K562 (cell line): ENCODE results near the gene SLC4A2. TPM values are rescaled to one million over a fixed set of nuclear protein-coding genes. Genes with fewer than 3 reads are reported as not detected.
A peak's percentile ranks its signal among the peaks of the same experiment; 100 is the strongest.

Experiments
- ATF1 ChIP-seq, 2 experiments: fragments of 450-650 bp in 1 of 2; IDR thresholded peaks; 2 replicates each; pipeline ENCODE4 v1.6.1; 2016; ENCODE audit warnings: missing compliant biosample characterization in 1 of 2, missing genetic modification characterization in 1 of 2
- CREBBP ChIP-seq: IDR thresholded peaks from one replicate; pipeline ENCODE4 v1.6.1; 2012; ENCODE audit warnings: low read depth, mild to moderate bottlenecking, control low read depth, inconsistent platforms, low read length
- CREM ChIP-seq: IDR thresholded peaks from 2 replicates; pipeline ENCODE4 v1.6.1; 2014; ENCODE audit warnings: antibody characterized with exemption, low read depth
- ETV5 ChIP-seq: sonication (generic); formaldehyde crosslinking; IDR thresholded peaks from 2 replicates; pipeline ENCODE4 v1.4.0; 2020; ENCODE audit warnings: low read depth, mild to moderate bottlenecking, missing genetic modification reagents
- GATA2 ChIP-seq: sonication (generic); formaldehyde crosslinking; IDR thresholded peaks from 2 replicates; pipeline ENCODE4 v1.4.0; 2020; ENCODE audit warnings: mild to moderate bottlenecking, missing genetic modification reagents
- HLTF ChIP-seq: fragments of 450-650 bp; IDR thresholded peaks from 2 replicates; pipeline ENCODE4 v1.6.1; 2016
- KAT2B ChIP-seq: IDR thresholded peaks from one replicate; pipeline ENCODE4 v1.6.1; 2012; ENCODE audit warnings: low read depth, mild to moderate bottlenecking, control low read depth, inconsistent platforms, low read length, moderate library complexity
- KDM2B ChIP-seq: fragments of 250-450 bp; sonication (Bioruptor Pico); IDR thresholded peaks from 2 replicates; pipeline ENCODE4 v1.8.0; 2021; ENCODE audit warnings: mild to moderate bottlenecking, moderate library complexity
- PTBP1 ChIP-seq: fragments of 200-400 bp; formaldehyde crosslinking; IDR thresholded peaks from 2 replicates; pipeline ENCODE4 v1.6.1; 2017; ENCODE audit warnings: low read depth, low read length
- RBFOX2 ChIP-seq: fragments of 200-400 bp; formaldehyde crosslinking; IDR thresholded peaks from 2 replicates; pipeline ENCODE4 v1.6.1; 2017; ENCODE audit warnings: low read depth, mild to moderate bottlenecking, low read length, moderate library complexity
- RFX7 ChIP-seq: fragments of 250-450 bp; sonication (Bioruptor Pico); IDR thresholded peaks from 2 replicates; pipeline ENCODE4 v1.5.1; 2021; ENCODE audit warnings: mild to moderate bottlenecking
- SIN3A ChIP-seq, 2 experiments: fragments of 150-350 bp in 1 of 2; IDR thresholded peaks; 2 replicates each; pipeline ENCODE4 v1.6.1; 2011 to 2016; ENCODE audit warnings: borderline replicate concordance in 2 of 2, low read depth in 2 of 2, low read length in 2 of 2, mild to moderate bottlenecking in 2 of 2, moderate library complexity in 2 of 2; ENCODE audit not compliant: control insufficient read depth in 1 of 2
- SMARCA4 ChIP-seq: fragments of 450-650 bp; IDR thresholded peaks from 2 replicates; pipeline ENCODE4 v1.6.1; 2016
- ZNF347 ChIP-seq: fragments of 450-650 bp; formaldehyde crosslinking; IDR thresholded peaks from 2 replicates; pipeline ENCODE4 v1.4.0; 2020; ENCODE audit warnings: low read depth, mild to moderate bottlenecking, moderate library complexity
- ZNF384 ChIP-seq: IDR thresholded peaks from 2 replicates; pipeline ENCODE4 v1.6.1; 2012; ENCODE audit warnings: low read depth, low read length, improper control_type of control experiment
- polyA plus RNA-seq, 8 experiments: library from polyadenylated mRNA; depleted of rRNA in 4 of 8; stranded (reverse) in 5 of 8; unstranded in 3 of 8; fragments of >200 nt; fragmentation: Nextera tagmentation in 2 of 8; fragmentation: Illumina TruSeq in 1 of 8; extraction: Ambion mirVana in 2 of 8; extraction: Trizol in 1 of 8; gene quantifications; 2 replicates each; pipeline versions ENCODE4 v1.2.1 to v1.2.3, GENCODE V29; 2011 to 2014; ENCODE audit warnings: inconsistent platforms in 1 of 8, missing spikeins in 1 of 8
- total RNA-seq, 7 experiments: library from RNA; depleted of rRNA in 6 of 7; stranded (reverse); fragments of >200 nt in 6 of 7; fragmentation: Illumina TruSeq in 2 of 7; extraction: Trizol in 2 of 7; gene quantifications; 2 replicates each; pipeline versions ENCODE4 v1.2.1 to v1.2.3, GENCODE V29; 2011 to 2021; ENCODE audit warnings: low replicate concordance in 1 of 7
- TF ChIP-seq, protein P1 (sequence below): sonication (generic); formaldehyde crosslinking; IDR thresholded peaks from 2 replicates; pipeline ENCODE4 v1.8.0; 2022; ENCODE audit warnings: mild to moderate bottlenecking, missing genetic modification reagents
- TF ChIP-seq, protein P2 (sequence below): sonication (generic); formaldehyde crosslinking; IDR thresholded peaks from 2 replicates; pipeline ENCODE4 v1.8.0; 2023; ENCODE audit warnings: mild to moderate bottlenecking, missing genetic modification reagents
- TF ChIP-seq, protein P3 (sequence below): fragments of 250-450 bp; sonication (Bioruptor Pico); IDR thresholded peaks from 2 replicates; pipeline ENCODE4 v1.5.0; 2021; ENCODE audit warnings: mild to moderate bottlenecking, borderline replicate concordance
- TF ChIP-seq, protein P4 (sequence below): IDR thresholded peaks from 2 replicates; pipeline ENCODE4 v1.6.1; 2011; ENCODE audit not compliant: insufficient read length; ENCODE audit errors: extremely low read depth

Gene SLC4A2
- total and polyA plus RNA-seq, 9 of the 15 experiments (the other 6 are each of a cell fraction or from before 2014, with no cell fraction given), result 11.4 to 375 (median 130) TPM

DNA sequence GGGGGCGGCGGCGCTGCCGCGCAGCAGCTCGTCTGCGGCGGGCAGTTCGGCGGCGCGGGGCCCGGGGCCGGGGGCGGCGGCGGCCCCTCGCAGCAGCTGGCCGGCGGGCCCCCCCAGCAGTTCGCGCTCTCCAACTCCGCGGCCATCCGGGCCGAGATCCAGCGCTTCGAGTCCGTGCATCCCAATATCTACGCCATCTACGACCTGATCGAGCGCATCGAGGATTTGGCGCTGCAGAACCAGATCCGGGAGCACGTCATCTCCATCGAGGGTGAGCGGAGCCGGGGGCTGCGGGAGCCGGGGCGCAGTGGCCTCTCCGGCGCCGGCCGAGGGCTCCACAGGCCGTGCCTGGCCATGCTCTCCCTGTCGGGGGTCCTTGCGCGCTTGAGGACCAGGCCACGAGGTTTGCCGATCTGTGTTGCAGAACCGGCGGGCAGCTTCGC lies 27.4 kb downstream of the SLC4A2 start (continued):
- TF ChIP-seq SIN3A (IDR thresholded peaks at IDR 0.05; ENCODE audit: borderline replicate concordance in 2 of 2, control insufficient read depth in 1 of 2, low read depth in 2 of 2, low read length in 2 of 2) (no peak), RBFOX2 (no peak), ZNF384 (no peak), ATF1 (CRISPR knock-in tag; IDR thresholded peaks at IDR 0.05) (no peak), ATF1 (tag; IDR thresholded peaks at IDR 0.05) (no peak), GATA2 (peak; percentile 47; the same call in 1 of the 2 replicates), CREBBP (no peak), ZNF347 (no peak), KAT2B (no peak), RFX7 (CRISPR knock-in tag) (no peak), PTBP1 (0 out of 2 replicates have a peak, but pooled peaks have one; percentile 11), HLTF (0 out of 2 replicates have a peak, but pooled peaks have one; percentile 28), KDM2B (CRISPR knock-in tag) (no peak), ETV5 (CRISPR knock-in tag) (no peak), SMARCA4 (no peak), CREM (peak; percentile 56; the same call in 1 of the 2 replicates)
- TF ChIP-seq, protein P1, sequence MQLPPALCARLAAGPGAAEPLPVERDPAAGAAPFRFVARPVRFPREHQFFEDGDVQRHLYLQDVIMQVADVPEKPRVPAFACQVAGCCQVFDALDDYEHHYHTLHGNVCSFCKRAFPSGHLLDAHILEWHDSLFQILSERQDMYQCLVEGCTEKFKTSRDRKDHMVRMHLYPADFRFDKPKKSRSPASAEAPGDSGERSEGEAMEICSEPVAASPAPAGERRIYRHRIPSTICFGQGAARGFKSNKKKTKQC (CRISPR knock-in tag), result 0 out of 2 replicates have a peak, but pooled peaks have one; percentile 49
- TF ChIP-seq, protein P2, sequence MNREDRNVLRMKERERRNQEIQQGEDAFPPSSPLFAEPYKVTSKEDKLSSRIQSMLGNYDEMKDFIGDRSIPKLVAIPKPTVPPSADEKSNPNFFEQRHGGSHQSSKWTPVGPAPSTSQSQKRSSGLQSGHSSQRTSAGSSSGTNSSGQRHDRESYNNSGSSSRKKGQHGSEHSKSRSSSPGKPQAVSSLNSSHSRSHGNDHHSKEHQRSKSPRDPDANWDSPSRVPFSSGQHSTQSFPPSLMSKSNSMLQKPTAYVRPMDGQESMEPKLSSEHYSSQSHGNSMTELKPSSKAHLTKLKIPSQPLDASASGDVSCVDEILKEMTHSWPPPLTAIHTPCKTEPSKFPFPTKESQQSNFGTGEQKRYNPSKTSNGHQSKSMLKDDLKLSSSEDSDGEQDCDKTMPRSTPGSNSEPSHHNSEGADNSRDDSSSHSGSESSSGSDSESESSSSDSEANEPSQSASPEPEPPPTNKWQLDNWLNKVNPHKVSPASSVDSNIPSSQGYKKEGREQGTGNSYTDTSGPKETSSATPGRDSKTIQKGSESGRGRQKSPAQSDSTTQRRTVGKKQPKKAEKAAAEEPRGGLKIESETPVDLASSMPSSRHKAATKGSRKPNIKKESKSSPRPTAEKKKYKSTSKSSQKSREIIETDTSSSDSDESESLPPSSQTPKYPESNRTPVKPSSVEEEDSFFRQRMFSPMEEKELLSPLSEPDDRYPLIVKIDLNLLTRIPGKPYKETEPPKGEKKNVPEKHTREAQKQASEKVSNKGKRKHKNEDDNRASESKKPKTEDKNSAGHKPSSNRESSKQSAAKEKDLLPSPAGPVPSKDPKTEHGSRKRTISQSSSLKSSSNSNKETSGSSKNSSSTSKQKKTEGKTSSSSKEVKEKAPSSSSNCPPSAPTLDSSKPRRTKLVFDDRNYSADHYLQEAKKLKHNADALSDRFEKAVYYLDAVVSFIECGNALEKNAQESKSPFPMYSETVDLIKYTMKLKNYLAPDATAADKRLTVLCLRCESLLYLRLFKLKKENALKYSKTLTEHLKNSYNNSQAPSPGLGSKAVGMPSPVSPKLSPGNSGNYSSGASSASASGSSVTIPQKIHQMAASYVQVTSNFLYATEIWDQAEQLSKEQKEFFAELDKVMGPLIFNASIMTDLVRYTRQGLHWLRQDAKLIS (CRISPR knock-in tag), result 0 out of 2 replicates have a peak, but pooled peaks have one; percentile 54
- TF ChIP-seq, protein P3, sequence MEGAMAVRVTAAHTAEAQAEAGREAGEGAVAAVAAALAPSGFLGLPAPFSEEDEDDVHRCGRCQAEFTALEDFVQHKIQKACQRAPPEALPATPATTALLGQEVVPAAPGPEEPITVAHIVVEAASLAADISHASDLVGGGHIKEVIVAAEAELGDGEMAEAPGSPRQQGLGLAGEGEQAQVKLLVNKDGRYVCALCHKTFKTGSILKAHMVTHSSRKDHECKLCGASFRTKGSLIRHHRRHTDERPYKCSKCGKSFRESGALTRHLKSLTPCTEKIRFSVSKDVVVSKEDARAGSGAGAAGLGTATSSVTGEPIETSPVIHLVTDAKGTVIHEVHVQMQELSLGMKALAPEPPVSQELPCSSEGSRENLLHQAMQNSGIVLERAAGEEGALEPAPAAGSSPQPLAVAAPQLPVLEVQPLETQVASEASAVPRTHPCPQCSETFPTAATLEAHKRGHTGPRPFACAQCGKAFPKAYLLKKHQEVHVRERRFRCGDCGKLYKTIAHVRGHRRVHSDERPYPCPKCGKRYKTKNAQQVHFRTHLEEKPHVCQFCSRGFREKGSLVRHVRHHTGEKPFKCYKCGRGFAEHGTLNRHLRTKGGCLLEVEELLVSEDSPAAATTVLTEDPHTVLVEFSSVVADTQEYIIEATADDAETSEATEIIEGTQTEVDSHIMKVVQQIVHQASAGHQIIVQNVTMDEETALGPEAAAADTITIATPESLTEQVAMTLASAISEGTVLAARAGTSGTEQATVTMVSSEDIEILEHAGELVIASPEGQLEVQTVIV (CRISPR knock-in tag), result no peak
- TF ChIP-seq, protein P4, sequence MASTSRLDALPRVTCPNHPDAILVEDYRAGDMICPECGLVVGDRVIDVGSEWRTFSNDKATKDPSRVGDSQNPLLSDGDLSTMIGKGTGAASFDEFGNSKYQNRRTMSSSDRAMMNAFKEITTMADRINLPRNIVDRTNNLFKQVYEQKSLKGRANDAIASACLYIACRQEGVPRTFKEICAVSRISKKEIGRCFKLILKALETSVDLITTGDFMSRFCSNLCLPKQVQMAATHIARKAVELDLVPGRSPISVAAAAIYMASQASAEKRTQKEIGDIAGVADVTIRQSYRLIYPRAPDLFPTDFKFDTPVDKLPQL, result no peak
